Liver (tissue), 9 donors: Measurements from ENCODE around the gene EXOC6B. TPM values are rescaled to one million over a fixed set of nuclear protein-coding genes. Genes with fewer than 3 reads are reported as not detected.

Experiments used
- DNase-seq: peaks from one replicate; pipeline ENCODE4 v3.0.0-alpha.2; 2017; ENCODE audit warnings: low spot score
- H3K27ac ChIP-seq, 2 donors: one replicate each; pipeline ENCODE4 v1.7.0; 2013; ENCODE audit warnings: inconsistent platforms in 2 of 2, low read length in 2 of 2, control low read depth in 1 of 2, low read depth in 1 of 2, mild to moderate bottlenecking in 1 of 2
- H3K27me3 ChIP-seq, 4 donors: one replicate each; pipeline versions ENCODE4 v1.6.1 to v1.7.0; 2013; ENCODE audit warnings: low read length in 3 of 4, inconsistent platforms in 1 of 4, mild to moderate bottlenecking in 1 of 4, moderate library complexity in 1 of 4; ENCODE audit not compliant: control insufficient read depth in 4 of 4, insufficient read depth in 4 of 4
- H3K36me3 ChIP-seq, 4 donors: one replicate each; pipeline versions ENCODE4 v1.6.1 to v1.7.0; 2013; ENCODE audit warnings: low read length in 3 of 4, mild to moderate bottlenecking in 3 of 4, low read depth in 1 of 4, moderate library complexity in 1 of 4; ENCODE audit not compliant: control insufficient read depth in 4 of 4, insufficient read depth in 3 of 4
- H3K4me1 ChIP-seq, 4 donors: one replicate each; pipeline versions ENCODE4 v1.6.1 to v1.7.0; 2013; ENCODE audit warnings: low read length in 3 of 4, mild to moderate bottlenecking in 3 of 4, moderate library complexity in 1 of 4; ENCODE audit not compliant: control insufficient read depth in 4 of 4, insufficient read depth in 4 of 4
- H3K4me3 ChIP-seq, 3 donors: one replicate each; pipeline versions ENCODE4 v1.6.1 to v1.7.0; 2013; ENCODE audit warnings: low read length in 3 of 3, control low read depth in 1 of 3, low read depth in 1 of 3, mild to moderate bottlenecking in 1 of 3
- H3K9ac ChIP-seq, 2 donors: one replicate each; pipeline ENCODE4 v1.7.0; 2013; ENCODE audit warnings: low read length in 2 of 2, mild to moderate bottlenecking in 2 of 2, moderate library complexity in 2 of 2, control low read depth in 1 of 2, low read depth in 1 of 2
- H3K9me3 ChIP-seq, 4 donors: one replicate each; pipeline versions ENCODE4 v1.6.1 to v1.7.0; 2013; ENCODE audit warnings: low read length in 3 of 4; ENCODE audit not compliant: control insufficient read depth in 4 of 4
- EGR1 ChIP-seq, 2 donors: IDR thresholded peaks; 2 replicates each; pipeline ENCODE4 v1.6.1; 2016 to 2018; ENCODE audit warnings: antibody characterized with exemption in 2 of 2, low read depth in 2 of 2
- FOXA2 ChIP-seq: IDR thresholded peaks from 2 replicates; pipeline ENCODE4 v1.6.1; 2016; ENCODE audit warnings: antibody characterized with exemption
- GABPA ChIP-seq, 2 donors: IDR thresholded peaks in 1 of 2; conservative IDR thresholded peaks in 1 of 2; 2 replicates each; pipeline ENCODE4 v1.6.1; 2016; ENCODE audit warnings: antibody characterized with exemption in 2 of 2, mild to moderate bottlenecking in 1 of 2, moderate library complexity in 1 of 2
- HNF4A ChIP-seq, 2 donors: conservative IDR thresholded peaks; 2 replicates each; pipeline ENCODE4 v1.6.1; 2016; ENCODE audit warnings: antibody characterized with exemption in 2 of 2, mild to moderate bottlenecking in 2 of 2
- HNF4G ChIP-seq: IDR thresholded peaks from 2 replicates; pipeline ENCODE4 v1.6.1; 2016; ENCODE audit warnings: antibody characterized with exemption
- JUND ChIP-seq, 2 donors: IDR thresholded peaks; 2 replicates each; pipeline ENCODE4 v1.6.1; 2016; ENCODE audit warnings: antibody characterized with exemption in 2 of 2
- NR2F2 ChIP-seq: IDR thresholded peaks from 2 replicates; pipeline ENCODE4 v1.6.1; 2016; ENCODE audit warnings: antibody characterized with exemption
- RXRA ChIP-seq, 2 donors: IDR thresholded peaks; 2 replicates each; pipeline ENCODE4 v1.6.1; 2017 to 2018; ENCODE audit warnings: antibody characterized with exemption in 2 of 2, mild to moderate bottlenecking in 1 of 2
- SP1 ChIP-seq: IDR thresholded peaks from 2 replicates; pipeline ENCODE4 v1.6.1; 2018; ENCODE audit warnings: antibody characterized with exemption, mild to moderate bottlenecking
- TAF1 ChIP-seq: conservative IDR thresholded peaks from 2 replicates; pipeline ENCODE4 v1.6.1; 2016; ENCODE audit warnings: antibody characterized with exemption, mild to moderate bottlenecking
- YY1 ChIP-seq: IDR thresholded peaks from 2 replicates; pipeline ENCODE4 v1.6.1; 2016; ENCODE audit warnings: antibody characterized with exemption, mild to moderate bottlenecking
- WGBS: extraction: QIAGEN DNeasy Blood & Tissue Kit; methylation state at CpG from one replicate; pipeline ENCODE4 v1.1.7; 2013; 5-methylcytosine and 5-hydroxymethylcytosine counted together
- polyA plus RNA-seq, 2 donors: library from polyadenylated mRNA; stranded (reverse) in 1 of 2; unstranded in 1 of 2; fragments of 200-250 nt in 1 of 2; fragments of >200 nt in 1 of 2; fragmentation: Nextera tagmentation in 1 of 2; extraction: Ambion mirVana in 1 of 2; gene quantifications; one replicate each; pipeline versions ENCODE4 v1.2.1 to v1.2.3, GENCODE V29; 2013 to 2015
- total RNA-seq, 2 donors: library from RNA; depleted of rRNA; stranded (reverse); fragments of >200 nt; gene quantifications; one replicate each; pipeline ENCODE4 v1.2.3, GENCODE V29; 2014
- TF ChIP-seq, protein P1 (sequence below): IDR thresholded peaks from 2 replicates; pipeline ENCODE4 v1.6.1; 2016; ENCODE audit warnings: antibody characterized with exemption
- TF ChIP-seq, protein P2 (sequence below): IDR thresholded peaks from 2 replicates; pipeline ENCODE4 v1.6.1; 2016; ENCODE audit warnings: antibody characterized with exemption
- TF ChIP-seq, protein P3 (sequence below): IDR thresholded peaks from 2 replicates; pipeline ENCODE4 v1.6.1; 2016; ENCODE audit warnings: antibody characterized with exemption, mild to moderate bottlenecking
- TF ChIP-seq, protein P4 (sequence below): fragments of 150-350 bp; IDR thresholded peaks from 2 replicates; pipeline ENCODE4 v1.5.1; 2017; ENCODE audit warnings: improper control_type of control experiment, low read depth, low read length; ENCODE audit not compliant: missing input control
- donor health status: healthy.
- donor health status: healthy.
- donor health status: healthy.
- donor health status: healthy.
- donor health status: healthy.

The EXOC6B gene
- total and polyA plus RNA-seq, 4 donors: 1.7 to 9.5 (median 5.5) TPM

DNA sequence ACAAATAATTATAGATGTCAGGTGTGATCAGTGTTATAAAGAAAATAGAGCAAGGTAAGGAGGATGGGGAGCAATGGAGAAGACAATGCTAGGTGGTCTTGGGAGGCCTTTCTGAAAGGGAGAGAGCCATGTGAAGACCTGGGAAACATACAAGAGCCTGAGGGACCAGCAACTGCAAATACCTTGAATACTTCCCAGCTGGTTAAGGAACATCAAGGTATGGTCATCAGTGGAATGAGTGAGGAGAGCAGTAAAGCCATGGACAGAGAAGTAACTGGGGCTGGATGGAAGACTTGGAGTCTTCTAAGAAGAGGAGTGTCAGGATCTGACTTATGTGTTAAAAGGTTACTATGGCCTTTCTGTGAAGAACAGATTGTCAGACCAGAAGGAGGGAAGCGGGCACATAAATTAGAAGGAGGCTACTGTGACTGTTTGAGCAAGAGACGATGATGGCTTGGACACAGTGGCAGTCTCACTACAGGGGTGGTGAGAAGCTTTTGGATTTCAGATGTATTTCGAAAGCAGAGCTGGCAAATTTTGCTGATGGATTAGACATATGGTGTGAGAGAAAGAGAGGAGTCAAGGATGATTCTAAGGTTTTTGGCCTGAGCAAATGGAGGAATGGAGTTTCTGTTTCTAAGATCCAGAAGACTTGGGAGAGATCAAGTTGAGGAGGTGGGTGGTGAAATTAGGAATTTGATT, 22.8 kb upstream of the EXOC6B start:
- Histone ChIP-seq H3K36me3 (no peaks in the 10 kb centered on the region), H3K4me1 (no peaks in the 10 kb centered on the region), H3K9me3 (no peaks in the 10 kb centered on the region), H3K27ac (no peak overlapping the region), H3K27me3 (no peaks in the 10 kb centered on the region), H3K9ac (no peak overlapping the region), H3K4me3 (no peak overlapping the region)
- whole genome bisulfite sequencing: 87% methylated on average over 3 of the region's 3 CpGs
- TF ChIP-seq HNF4A (conservative IDR thresholded peaks at IDR 0.05) (no peak), EGR1 (IDR thresholded peaks at IDR 0.05; ENCODE audit: low read depth in 2 of 2) (no peak), NR2F2 (no peak)
- TF ChIP-seq, protein P1, sequence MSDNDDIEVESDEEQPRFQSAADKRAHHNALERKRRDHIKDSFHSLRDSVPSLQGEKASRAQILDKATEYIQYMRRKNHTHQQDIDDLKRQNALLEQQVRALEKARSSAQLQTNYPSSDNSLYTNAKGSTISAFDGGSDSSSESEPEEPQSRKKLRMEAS: no peak
- TF ChIP-seq, protein P2, sequence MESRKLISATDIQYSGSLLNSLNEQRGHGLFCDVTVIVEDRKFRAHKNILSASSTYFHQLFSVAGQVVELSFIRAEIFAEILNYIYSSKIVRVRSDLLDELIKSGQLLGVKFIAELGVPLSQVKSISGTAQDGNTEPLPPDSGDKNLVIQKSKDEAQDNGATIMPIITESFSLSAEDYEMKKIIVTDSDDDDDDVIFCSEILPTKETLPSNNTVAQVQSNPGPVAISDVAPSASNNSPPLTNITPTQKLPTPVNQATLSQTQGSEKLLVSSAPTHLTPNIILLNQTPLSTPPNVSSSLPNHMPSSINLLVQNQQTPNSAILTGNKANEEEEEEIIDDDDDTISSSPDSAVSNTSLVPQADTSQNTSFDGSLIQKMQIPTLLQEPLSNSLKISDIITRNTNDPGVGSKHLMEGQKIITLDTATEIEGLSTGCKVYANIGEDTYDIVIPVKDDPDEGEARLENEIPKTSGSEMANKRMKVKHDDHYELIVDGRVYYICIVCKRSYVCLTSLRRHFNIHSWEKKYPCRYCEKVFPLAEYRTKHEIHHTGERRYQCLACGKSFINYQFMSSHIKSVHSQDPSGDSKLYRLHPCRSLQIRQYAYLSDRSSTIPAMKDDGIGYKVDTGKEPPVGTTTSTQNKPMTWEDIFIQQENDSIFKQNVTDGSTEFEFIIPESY: no peak
- TF ChIP-seq, protein P3, sequence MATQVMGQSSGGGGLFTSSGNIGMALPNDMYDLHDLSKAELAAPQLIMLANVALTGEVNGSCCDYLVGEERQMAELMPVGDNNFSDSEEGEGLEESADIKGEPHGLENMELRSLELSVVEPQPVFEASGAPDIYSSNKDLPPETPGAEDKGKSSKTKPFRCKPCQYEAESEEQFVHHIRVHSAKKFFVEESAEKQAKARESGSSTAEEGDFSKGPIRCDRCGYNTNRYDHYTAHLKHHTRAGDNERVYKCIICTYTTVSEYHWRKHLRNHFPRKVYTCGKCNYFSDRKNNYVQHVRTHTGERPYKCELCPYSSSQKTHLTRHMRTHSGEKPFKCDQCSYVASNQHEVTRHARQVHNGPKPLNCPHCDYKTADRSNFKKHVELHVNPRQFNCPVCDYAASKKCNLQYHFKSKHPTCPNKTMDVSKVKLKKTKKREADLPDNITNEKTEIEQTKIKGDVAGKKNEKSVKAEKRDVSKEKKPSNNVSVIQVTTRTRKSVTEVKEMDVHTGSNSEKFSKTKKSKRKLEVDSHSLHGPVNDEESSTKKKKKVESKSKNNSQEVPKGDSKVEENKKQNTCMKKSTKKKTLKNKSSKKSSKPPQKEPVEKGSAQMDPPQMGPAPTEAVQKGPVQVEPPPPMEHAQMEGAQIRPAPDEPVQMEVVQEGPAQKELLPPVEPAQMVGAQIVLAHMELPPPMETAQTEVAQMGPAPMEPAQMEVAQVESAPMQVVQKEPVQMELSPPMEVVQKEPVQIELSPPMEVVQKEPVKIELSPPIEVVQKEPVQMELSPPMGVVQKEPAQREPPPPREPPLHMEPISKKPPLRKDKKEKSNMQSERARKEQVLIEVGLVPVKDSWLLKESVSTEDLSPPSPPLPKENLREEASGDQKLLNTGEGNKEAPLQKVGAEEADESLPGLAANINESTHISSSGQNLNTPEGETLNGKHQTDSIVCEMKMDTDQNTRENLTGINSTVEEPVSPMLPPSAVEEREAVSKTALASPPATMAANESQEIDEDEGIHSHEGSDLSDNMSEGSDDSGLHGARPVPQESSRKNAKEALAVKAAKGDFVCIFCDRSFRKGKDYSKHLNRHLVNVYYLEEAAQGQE: no peak
- DNase-seq: no peak

DNA sequence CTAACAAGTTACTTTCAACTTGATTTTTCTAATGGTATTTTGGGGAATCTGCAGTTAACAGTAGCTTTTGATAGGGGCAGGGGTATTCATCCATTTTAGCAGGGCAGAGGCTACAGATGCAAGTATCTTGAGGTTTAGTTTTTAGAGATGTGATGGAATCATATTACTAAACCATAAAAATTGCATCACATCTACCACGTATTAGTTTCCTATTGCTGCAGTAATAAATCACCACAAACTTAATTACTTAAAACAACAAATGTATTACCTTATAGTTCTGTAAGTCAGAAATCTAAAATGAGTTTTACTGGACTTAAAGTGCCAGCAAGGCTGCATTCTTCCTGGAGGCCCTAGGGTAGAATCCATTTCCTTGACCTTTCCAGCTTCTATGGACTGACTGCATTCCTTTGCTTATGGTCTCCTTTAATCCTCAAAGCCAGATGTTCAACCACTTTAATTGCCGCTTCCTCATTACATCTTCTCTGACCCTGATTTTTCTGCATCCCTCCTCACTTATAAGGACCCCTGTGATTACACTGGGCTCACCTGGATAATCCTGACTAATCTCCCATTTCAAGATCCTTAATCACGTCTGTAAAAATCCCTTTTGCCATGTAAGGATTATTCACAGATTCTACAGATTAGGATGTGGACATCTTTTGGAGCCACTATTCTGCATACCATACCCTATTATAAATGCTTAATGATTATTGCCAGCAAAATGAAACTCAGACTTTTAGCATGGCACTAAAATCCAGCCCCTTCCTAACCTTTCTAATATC, 21.9 kb upstream of the EXOC6B start:
- TF ChIP-seq, protein P3: no peak
- no peak for TF ChIP-seq NR2F2
- no peak for TF ChIP-seq TAF1
- TF ChIP-seq, protein P4, sequence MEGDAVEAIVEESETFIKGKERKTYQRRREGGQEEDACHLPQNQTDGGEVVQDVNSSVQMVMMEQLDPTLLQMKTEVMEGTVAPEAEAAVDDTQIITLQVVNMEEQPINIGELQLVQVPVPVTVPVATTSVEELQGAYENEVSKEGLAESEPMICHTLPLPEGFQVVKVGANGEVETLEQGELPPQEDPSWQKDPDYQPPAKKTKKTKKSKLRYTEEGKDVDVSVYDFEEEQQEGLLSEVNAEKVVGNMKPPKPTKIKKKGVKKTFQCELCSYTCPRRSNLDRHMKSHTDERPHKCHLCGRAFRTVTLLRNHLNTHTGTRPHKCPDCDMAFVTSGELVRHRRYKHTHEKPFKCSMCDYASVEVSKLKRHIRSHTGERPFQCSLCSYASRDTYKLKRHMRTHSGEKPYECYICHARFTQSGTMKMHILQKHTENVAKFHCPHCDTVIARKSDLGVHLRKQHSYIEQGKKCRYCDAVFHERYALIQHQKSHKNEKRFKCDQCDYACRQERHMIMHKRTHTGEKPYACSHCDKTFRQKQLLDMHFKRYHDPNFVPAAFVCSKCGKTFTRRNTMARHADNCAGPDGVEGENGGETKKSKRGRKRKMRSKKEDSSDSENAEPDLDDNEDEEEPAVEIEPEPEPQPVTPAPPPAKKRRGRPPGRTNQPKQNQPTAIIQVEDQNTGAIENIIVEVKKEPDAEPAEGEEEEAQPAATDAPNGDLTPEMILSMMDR: no peak
- TF ChIP-seq, protein P1: no peak
- no peak for TF ChIP-seq RXRA (IDR thresholded peaks at IDR 0.05)
- TF ChIP-seq FOXA2: no peak
- TF ChIP-seq HNF4G: no peak
- TF ChIP-seq JUND (IDR thresholded peaks at IDR 0.05): no peak
- TF ChIP-seq SP1: no peak
- TF ChIP-seq YY1: no peak
- TF ChIP-seq EGR1 (IDR thresholded peaks at IDR 0.05; ENCODE audit: low read depth in 2 of 2): no peak
- TF ChIP-seq GABPA (IDR thresholded peaks at IDR 0.05 in 1 of 2, conservative IDR thresholded peaks at IDR 0.05 in 1 of 2): no peak
- no peaks in the 10 kb centered on the region for H3K9me3 ChIP-seq
- 63% methylated on average over 3 of the region's 3 CpGs for WGBS

More for the DNA sequence above, 21.9 kb upstream of the EXOC6B start:
- DNase-seq: no peak
- no peak overlapping the region for H3K9ac ChIP-seq
- no peak overlapping the region for H3K4me3 ChIP-seq
- H3K4me1 ChIP-seq: no peaks in the 10 kb centered on the region
- no peaks in the 10 kb centered on the region for H3K36me3 ChIP-seq
- no peak overlapping the region for H3K27ac ChIP-seq
- H3K27me3 ChIP-seq: no peaks in the 10 kb centered on the region
